CD1c-positive myeloid dendritic cell (primary cell): Measurements from ENCODE around the gene PCNP.
"Not testable (repeated sequence)": the region's sequence is repeated elsewhere in the genome, so short reads cannot be mapped to it uniquely, and the experiment has no call there.

ENCODE experiments used
- DNase-seq: peaks from one replicate; pipeline ENCODE4 v3.0.0-alpha.2; 2016; ENCODE audit errors: extremely low spot score

PCNP gene

DNA sequence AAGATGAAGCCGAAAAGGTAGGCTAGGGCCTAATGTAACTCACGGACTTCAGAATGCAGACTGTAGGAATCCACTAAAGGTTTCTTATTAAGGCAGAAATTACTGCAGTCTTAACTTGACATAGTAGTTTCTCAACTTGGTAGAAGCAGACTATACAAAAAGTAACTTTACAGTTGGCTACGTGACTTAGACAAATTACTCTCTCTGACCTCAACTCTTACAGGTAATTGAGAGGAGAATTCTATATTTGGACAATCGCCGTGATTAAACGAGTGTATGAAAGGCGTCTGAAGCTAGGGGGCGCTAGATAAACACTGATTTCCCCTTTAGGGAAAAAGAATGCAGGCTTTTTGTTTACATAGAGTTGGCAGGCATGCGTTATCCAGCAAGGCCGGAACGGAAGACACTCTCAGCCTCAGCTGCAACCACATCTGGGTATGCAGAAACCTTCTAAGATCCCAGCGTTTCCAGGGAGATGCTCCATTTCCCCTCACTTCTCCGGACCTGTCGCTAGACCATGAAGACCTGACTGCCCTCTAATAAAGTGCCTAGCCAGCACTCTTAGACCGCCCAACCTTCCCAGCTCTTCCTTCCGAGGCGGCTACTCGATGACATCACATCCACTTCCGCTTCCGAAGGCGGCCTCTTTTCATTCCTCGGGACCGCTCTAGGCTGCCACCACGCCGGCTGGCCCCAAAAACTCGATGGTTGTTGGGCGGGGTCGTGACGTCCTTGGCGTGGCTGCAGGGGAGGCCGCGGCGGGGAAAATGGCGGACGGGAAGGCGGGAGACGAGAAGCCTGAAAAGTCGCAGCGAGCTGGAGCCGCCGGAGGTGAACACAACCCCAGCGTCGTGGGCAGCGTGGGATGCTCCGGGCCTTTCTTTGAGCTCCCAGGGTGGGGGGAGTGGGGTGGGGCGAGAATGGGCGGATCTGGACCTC is at the start of gene PCNP:
Gene PCNP, plus strand, starts transcription at position 732 of the 939 bp plus-strand sequence. Its CDS starts 36 bp downstream, at position 768.
- peak; percentile 99 for DNase-seq

- DNase-seq: no peak
These were observed 46.5 kb upstream of the PCNP start for GRCh38 chr3:101527441-101527840.

GRCh38 chr3:101527906-101528305 is 46.1 kb upstream of the PCNP start:
- DNase-seq: no peak

GRCh38 chr3:101529816-101530685 is 43.9 kb upstream of the PCNP start:
- DNase-seq: no peak

- DNase-seq: no peak
These were observed 43.3 kb upstream of the PCNP start for GRCh38 chr3:101530686-101531047.

GRCh38 chr3:101531473-101532086 is 42.4 kb upstream of the PCNP start:
- DNase-seq: no peak

DNA sequence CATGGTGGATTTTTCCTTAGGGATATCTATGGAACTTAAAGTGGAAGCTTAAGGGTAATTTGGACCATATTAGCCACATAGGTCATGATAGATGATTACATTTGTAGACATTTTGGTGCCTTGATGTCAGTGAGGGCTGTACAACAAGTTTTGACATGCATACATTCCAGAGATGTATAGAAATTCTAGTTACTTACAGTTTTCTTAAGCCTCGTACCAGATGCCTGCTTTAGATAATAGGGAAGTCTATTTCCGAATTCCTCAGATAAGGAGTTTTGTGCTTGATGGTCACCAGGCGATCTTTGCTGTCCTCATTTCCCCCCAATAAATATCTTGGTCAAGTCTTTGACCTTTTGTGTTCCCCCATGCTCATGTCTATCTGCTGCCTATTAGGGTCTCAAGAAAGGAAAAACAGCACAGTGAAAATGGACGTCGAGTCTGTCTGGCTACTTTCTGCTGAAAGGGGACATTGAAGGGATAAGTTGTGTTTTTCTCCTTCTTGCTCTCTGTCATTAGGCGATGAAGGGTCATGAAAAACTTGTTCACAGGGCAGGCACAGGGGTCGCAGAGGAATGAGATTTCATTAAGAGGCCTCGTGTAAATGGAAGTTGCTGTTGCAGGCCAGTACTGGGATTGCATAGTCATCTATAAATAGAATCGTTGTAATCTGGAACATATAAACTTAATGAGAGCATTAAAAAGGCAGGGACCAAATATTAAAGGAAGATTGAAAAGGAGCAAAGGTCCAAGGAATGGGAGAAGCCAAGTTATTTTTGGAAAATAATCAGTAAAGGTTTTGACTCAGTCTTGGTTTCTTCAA is 41.0 kb upstream of the PCNP start:
- no peak for DNase-seq

- DNase-seq: no peak
These were observed 40.4 kb upstream of the PCNP start for GRCh38 chr3:101533603-101533968.

DNA sequence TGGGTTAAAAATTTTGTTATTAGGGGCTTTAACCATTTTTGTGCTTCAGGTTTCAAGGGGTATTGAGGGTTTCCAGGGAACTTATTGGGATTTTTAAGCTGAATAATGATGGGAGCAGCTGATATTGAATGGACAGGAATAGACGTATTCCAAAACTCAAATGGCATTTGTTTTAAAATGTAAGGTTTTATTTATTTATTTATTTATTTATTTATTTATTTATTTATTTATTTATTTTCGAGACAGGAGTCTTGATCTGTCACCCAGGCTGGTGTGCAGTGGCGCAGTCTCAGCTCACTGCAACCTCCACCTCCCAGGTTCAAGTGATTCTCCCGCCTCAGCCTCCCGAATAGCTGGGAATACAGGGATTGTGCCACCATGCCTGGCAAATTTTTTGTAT is 38.8 kb upstream of the PCNP start:
- DNase-seq: no peak

DNA sequence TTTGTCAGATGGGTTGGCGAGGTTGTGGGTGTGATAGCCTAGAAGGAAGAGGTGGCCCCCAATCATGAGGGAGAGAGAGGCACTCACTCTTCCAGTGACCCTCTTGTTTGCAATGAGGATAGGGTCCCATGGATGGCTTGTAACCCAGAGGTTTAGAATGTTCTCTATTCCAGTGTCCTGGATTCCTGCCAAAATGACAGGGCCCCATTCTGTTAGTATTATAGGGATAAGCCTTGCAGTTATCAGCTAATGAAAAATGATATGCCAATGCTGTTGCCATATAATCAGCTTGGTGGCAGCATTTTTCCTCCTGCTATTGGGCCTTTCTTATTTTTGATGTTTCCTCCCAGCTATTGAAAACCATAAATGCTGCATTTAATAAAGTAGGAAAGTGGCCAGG is 37.7 kb upstream of the PCNP start:
- DNase-seq: no peak

DNA sequence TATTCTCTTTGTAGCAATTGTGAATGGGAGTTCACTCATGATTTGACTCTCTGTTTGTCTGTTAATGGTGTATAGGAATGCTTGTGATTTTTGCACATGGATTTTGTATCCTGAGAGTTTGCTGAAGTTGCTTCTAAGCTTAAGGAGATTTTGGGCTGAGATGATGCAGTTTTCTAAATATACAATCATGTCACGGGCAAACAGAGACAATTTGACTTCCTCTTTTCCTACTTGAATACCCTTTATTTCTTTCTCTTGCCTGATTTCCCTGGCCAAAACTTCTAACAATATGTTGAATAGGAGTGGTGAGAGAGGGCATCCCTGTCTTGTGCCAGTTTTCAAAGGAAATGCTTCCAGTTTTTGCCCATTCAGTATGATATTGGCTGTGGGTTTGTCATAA is 37.0 kb upstream of the PCNP start:
- DNase-seq: not testable (repeated sequence)

GRCh38 chr3:101542957-101543356 is 31.0 kb upstream of the PCNP start:
- no peak for DNase-seq

GRCh38 chr3:101544161-101544850 is 29.7 kb upstream of the PCNP start:
- DNase-seq: no peak

DNA sequence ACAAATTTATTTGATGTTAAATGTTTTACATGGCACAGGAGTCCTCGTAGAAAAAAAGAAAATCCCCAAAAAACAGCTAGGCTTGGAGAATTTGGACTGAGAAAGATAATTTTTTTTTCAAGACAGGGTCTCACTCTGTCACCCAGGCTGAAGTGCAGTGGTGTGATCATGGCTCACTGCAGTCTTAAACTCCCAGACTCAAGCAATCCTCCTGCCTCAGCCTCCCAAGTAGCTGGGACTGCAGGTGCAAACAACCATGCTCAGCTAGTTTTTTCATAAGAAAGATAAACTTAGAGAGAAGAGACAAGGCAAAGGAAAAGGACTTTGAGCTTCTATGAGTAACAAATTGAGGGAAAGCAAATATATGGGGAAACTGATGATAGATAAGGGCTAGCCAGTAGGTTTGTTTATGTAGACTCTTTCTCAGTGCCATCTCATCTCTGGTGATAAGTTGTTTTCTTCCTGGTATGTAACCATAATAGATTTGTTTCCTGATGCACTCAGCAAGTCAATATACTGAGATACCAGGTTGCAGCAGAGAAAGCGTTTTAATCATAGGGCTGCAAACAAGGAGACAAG is 25.4 kb upstream of the PCNP start:
- DNase-seq: no peak

GRCh38 chr3:101549473-101549872 is 24.5 kb upstream of the PCNP start:
- no peak for DNase-seq

DNA sequence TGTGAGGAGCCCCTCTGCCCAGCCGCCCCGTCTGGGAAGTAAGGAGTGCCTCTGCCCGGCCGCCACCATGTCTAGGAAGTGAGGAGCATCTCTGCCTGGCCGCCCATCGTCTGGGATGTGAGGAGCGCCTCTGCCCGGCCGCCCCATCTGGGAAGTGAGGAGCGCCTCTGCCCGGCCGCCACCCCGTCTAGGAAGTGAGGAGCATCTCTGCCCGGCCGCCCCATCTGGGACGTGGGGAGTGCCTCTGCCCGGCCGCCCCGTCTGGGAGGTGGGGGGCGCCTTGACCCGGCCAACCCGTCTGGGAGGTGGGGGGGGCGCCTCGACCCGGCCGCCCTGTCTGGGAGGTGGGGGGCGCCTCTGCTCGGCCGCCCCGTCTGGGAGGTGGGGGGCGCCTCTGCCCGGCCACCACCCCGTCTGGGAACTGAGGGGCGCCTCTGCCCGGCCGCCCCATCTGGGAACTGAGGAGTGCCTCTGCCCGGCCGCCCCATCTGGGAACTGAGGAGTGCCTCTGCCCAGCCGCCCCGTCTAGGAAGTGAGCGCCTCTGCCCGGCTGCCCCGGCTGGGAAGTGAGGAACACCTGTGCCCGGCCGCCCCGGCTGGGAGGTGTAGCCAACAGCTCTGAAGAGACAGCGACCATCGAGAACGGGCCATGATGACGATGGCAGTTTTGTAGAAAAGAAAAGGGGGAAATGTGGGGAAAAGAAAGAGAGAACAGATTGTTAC is 22.5 kb upstream of the PCNP start:
- not testable (repeated sequence) for DNase-seq

- not testable (repeated sequence) for DNase-seq
These were observed 20.6 kb upstream of the PCNP start for GRCh38 chr3:101553381-101553780.

GRCh38 chr3:101556064-101556463 is 17.9 kb upstream of the PCNP start:
- no peak for DNase-seq

- peak; percentile 97 for DNase-seq
These were observed 12.2 kb upstream of the PCNP start, which contains the start of gene TRMT10C for GRCh38 chr3:101561630-101562328. TSS of gene TRMT10C (plus strand) at chr3:101561868. CDS start at chr3:101564782, 2,914 bp downstream.
